Measurements from ENCODE around the gene UST. TPM values are rescaled to one million over a fixed set of nuclear protein-coding genes. Genes with fewer than 3 reads are reported as not detected.
"Not testable (repeated sequence)": the region's sequence is repeated elsewhere in the genome, so short reads cannot be mapped to it uniquely, and the experiment has no call there.

Gene UST
- polyA plus RNA-seq, 4 donors: 9.0 to 13.6 (median 11.8) TPM

DNA sequence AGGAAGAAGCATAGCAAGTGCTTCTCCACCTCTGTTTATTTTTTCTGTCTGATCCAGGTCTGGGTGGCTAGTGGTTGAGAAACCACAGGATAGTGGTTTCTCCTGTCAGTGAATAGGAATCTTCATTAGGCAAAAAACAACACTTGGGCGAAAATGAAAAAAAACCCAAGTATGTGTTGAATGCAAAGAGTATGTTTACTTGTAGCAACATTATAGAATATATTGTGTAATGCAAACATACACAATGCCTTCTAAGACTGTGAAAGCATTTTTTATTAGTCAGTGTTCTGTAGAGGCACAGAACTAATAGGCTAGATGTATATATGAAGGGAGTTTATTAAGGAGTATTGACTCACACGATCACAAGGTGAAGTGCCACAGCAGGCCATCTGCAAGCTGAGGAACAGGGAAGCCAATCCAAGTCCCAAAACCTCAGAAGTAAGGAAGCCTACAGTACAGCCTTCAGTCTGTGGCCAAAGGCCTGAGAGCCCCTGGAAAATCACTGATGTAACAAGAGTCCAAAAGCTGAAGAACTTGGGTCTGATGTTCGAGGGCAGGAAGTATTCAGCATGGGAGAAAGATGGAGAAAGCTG, 111.1 kb downstream of the UST start:
- no peak for DNase-seq (ENCODE audit: low read depth in 4 of 4, low spot score in 2 of 4)

DNA sequence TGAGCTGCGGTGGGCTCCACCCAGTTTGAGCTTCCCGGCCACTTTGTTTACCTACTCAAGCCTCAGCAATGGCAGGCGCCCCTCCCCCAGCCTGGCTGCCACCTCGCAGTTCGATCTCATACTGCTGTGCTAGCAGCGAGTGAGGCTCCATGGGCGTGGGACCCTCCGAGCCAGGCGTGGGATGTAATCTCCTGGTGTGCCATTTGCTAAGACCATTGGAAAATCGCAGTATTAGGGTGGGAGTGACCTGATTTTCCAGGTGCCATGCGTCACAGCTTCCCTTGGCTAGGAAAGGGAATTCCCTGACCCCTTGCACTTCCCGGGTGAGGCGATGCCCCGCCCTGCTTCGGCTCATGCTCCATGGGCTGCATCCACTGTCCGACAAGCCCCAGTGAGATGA, 117.3 kb downstream of the UST start:
- not testable (repeated sequence) for DNase-seq (ENCODE audit: low read depth in 4 of 4, low spot score in 2 of 4)

DNA sequence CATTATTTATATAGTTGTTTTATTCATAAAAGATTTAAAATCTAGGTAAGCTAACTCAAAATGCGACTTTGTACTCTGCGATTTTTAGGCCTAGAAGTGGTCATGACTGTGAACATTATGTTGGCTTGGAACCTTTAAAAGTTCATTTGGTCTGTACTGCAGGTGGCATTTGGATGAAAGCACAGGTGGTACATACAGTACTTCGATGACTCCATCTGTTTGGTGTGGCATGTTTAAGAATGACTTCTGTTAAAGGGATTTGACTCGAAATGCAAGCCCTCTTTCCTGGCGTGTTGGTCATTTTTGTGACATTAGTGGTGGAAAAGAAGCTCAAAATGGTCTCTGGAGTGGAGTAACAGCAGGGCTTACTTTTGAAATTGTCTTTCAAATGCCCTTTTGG, 118.1 kb downstream of the UST start:
- DNase-seq (ENCODE audit: low read depth in 4 of 4, low spot score in 2 of 4): no peak

DNA sequence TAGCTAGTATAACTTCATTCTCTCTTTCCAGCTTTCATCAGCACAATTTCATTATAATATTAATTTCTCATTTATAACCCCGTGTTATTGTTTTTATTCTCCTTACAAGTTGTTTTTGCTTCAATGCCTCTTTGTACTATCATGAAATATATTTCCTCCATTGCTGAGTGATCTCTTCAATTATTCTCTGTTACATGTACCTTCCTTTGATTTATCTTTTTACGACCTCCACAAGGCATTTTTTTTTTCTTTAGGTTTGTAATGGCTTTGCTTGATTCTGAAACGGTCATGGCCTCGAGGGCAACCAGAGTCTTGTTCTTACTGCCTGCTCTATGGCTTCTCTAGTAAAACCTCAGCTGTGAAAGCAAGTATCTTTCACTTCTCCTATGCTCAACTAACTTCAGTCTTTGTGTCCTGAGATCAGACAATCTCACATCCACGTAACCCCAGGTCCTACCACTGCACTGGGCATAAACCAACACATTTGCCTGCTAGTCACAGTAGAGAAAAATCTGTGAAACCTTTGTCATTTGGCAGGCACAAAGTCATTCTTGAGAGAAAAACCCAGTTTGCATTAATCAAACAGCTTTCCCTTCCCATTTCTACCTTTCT, 119.9 kb downstream of the UST start:
- no peak for DNase-seq (ENCODE audit: low read depth in 4 of 4, low spot score in 2 of 4)

DNA sequence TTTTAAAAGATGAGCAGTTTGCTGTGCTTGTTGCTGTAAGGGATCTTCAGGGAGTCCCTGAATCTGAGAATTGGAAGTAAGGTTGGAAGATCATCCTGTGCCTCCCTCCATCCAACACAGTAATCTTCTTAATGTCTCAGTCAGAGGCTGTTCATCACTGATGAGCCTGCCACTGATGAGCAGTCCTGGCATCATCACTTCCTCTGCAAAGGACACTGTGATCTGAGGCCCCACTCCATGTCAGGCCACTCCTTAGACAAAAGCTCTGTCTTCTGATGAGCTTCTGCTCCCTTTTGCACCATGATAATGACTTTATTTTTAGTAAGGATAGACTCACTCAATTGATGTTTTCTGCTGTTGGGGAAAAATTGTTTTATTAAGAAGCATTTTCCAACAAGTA, 121.0 kb downstream of the UST start:
- DNase-seq (ENCODE audit: low read depth in 4 of 4, low spot score in 2 of 4): no peak

DNA sequence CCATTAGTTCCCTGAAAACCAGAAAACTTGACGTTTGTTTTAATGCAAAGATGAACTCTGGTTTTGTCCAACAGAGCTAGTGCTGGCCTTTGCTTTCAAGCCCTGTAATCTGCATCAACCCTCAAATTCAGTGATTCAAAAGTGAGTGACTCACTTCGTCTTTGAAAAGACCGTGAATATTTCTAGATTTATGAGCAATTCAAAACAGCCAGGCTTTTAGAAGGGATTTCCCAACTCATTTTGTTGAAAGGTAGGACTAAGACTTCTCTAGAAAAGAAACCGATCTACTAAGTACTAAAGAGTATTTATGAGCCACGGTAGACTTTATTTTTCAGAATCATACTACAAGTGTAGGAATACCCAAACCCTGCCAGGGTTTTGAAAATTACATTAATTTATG, 121.5 kb downstream of the UST start:
- DNase-seq (ENCODE audit: low read depth in 4 of 4, low spot score in 2 of 4): no peak

DNA sequence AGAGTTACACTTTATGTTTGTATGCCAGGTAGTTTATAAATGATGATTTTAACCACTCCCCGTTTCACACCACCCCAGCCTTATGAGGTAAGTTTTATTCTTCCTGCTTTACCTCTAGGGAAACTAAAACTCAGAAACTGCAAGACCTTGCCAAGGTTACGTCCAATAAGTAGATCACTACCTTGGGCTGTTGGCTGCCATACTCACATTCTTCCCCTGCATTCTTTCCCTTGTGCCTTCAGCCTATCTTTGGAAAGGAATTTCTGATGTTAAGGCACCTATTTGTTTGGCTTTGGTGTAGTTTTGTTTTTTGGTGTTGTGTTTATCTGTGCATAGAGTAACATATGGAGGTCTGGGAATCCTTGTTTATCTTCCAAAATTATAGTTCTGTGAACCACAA, 122.1 kb downstream of the UST start:
- DNase-seq (ENCODE audit: low read depth in 4 of 4, low spot score in 2 of 4): no peak

DNA sequence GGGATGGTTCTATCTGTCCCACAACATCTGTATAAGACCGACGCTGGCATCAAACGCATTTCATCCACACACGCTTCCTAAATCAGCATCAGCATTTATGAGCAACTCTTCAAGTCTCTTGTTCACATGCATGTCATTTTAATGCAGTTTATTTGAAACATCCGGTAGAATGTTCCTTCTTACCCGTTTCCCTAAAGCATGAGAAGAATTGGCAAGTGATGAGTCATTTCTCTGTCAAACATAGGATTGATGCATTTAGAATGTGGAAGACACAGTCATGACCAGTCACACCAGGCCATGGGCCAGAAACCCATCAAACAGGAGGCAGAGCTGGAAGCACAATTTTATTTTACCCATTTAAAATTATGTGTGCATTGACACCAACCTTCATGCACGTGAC, 122.8 kb downstream of the UST start:
- DNase-seq (ENCODE audit: low read depth in 4 of 4, low spot score in 2 of 4): no peak

DNA sequence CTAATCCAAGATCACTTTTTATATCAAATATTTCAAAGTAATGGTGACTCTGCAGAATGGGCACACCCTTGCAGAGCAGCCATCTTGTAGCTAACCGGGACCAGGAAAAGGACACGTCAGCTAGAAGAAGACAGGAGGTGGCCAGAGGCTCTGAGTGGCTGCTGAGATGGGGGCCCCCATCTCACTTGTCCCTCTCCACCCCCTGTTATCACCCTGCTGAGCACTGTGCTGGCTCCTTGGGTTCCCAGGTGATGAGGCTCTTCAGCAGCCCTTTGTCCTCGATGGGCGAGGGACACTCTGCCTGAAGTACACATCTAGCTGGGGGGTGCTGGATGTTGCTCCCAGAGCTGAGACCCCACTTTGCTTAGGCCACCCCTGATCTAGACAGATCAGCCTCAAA, 126.3 kb downstream of the UST start:
- DNase-seq (ENCODE audit: low read depth in 4 of 4, low spot score in 2 of 4): no peak

DNA sequence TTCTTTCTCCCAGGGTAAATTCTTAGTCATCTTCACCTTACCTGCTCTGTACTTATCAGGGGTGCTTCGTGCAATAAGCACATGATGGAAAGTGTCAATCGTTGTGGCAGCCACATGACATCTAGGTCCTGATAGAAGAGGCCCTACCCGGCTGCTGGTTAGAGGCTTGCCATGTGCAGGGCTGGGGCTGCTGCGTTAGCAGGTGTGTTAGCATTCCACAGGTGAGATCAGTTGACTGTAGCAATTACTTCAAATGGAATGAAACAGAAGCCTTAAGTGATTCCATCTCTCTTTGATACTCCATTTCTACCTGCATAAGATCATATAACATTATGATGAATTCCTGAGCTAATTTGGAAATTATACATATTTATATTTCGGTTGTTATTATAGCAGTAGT, 127.0 kb downstream of the UST start:
- DNase-seq (ENCODE audit: low read depth in 4 of 4, low spot score in 2 of 4): no peak

DNA sequence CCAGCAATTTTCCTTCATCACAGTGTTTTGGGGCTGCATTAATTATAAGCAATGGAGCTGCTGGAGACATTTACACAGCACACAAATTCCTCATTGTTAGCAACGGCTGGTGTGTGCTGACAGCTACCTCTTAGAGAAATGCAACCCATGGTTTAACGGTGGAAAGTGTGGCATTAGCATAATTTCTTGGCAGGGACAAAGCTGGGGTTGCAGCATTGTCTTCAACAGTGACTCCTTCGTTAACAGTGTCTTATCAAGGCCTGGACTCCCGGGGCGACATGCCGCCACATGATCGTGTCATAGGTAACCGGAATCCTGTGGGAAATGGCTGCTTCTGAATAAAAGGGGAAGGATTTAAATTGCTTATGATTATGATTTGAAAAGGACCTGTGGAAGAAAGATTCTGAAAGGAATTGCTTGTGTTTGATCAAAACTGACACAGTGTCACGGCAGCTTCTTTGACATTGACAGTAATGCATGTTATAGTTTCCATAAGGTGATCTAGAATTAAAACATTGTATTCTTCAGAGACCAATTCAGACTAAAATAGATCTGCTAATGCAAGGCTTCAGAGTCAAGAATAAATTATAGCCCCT, 128.0 kb downstream of the UST start:
- DNase-seq (ENCODE audit: low read depth in 4 of 4, low spot score in 2 of 4): no peak

DNA sequence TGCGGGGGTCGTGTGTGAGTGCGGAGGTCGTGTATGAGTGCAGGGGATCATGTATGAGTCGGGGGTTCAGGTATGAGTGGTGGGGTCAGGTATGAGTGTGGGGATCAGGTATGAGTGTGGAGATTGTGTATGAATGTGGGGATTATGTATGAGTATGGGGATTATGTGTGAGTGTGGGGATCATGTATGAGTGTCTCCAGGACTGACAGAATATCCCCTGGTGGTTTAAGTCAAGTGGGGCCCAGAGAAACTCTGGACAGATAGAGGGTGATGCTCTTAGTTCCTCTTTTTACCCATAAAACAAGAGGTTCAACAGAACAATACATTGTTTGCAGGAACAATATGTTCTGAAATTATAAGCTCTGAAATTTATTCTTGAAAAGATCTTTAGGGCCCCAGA, 131.9 kb downstream of the UST start:
- no peak for DNase-seq (ENCODE audit: low read depth in 4 of 4, low spot score in 2 of 4)

DNA sequence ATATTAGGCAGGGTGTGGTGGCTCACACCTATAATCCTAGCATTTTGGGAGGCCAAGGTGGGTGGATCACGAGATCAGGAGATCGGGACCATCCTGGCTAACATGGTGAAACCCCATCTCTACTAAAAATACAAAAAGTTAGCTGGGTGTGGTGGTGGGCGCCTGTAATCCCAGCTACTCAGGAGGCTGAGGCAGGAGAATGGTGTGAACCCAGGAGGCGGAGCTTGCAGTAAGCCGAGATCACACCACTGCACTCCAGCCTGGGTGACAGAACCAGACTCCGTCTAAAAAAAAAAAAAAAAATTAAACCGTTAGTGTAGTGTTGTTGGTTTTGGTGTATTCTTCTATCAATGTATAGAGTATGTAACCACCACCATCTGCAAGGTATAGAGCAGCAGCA, 133.9 kb downstream of the UST start:
- not testable (repeated sequence) for DNase-seq (ENCODE audit: low read depth in 4 of 4, low spot score in 2 of 4)

DNA sequence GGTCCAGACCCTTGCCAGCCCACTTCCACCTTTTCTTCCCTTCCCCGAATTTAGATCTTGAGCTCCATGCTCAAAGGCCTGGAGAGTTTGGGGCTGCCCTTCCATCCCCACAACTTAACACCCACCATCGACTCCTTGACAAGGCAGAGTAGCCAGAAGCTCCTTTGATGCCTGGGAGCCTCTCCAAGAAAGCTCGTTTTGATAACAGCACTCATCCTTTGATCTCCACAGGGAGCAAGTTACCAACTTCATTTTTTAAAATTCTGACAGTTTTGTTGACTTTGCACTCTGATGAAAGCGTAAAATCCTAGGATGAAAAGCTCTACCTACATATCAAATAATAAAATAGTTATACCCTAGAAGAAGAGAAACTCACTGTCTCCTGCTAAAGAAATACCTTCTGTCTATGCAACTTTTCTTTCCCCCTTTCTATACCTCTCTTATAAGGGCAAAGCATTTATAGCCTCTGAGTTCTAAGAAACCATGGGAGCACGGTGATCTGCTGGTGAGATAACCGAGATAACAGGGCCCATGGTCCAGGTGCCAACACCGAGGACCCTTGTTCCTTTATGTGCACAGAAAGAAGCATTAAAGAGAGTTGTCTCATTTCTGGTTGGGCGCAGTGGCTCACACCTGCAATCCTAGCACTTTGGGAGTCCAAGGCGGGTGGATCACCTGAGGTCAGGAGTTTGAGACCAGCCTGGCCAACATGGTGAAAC, 134.9 kb downstream of the UST start:
- DNase-seq (ENCODE audit: low read depth in 4 of 4, low spot score in 2 of 4): no peak

DNA sequence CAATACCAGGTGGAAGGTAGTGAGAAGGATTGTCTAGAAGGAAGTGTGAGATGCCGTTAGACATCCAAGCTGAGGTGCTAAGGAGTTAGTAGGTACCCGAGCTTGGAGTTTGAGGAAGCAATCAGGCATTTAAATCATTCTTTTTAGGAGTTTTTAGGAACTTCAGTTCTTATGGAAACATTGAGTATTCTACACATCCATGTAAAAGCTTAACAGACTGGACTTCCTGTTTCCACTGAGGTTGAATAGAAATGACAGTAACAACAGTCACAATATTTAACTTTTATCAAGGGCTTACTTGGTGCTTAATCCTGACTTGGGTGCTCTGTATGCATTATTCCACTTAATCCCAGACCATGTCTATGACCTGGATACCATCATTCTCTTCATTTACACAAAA, 136.4 kb downstream of the UST start:
- no peak for DNase-seq (ENCODE audit: low read depth in 4 of 4, low spot score in 2 of 4)

DNA sequence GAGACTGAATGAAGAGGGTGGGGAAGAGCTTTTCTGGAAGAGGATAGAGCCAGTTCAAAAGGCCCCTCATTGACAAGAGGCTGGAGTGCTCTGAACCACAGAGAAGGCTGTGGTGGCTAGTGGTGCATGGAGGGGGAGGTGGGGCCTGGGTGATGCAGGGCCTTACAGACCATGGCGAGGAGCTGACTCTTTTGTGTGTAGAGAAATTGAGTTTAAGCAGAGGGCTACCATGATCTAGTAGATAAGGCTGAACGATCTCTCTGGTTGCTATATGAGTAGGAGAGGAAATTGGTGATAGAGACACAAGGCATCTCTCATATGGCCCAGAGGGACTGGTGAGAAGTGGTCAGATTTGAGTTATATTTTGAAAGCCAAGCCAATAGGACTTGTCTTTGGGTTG, 137.6 kb downstream of the UST start:
- DNase-seq (ENCODE audit: low read depth in 4 of 4, low spot score in 2 of 4): no peak

DNA sequence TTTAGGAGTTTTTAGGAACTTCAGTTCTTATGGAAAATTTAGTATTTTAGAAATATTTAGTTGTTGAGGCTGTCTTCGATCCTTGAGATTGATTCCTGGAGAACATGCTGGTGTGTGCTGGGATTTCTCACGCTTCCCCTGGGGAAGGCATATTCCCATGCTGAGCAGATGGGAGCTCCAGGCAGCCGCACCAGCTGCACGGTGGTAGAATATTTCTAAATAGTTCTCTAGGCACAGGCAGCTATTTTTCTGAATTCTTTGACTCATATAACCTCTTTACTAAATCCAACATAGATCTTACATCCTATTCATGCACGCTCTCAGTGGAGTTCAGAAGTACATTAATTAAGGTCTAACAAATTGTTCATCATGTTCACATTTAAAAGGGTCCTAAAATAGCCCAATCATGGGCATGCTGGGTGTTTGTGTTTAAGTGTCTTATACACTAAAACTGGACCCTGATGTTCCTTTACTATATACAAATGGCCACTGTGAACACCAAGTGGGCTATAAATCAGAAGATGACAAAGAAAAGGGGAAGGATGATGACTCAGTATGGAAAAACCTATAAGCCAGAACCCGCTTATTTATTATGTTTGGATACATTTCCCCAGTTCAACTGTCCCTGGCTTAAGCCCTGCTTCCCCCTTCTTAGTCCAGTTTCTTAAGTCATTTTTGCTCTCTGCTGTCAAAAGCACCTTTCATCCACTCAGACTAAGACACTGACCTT, 138.5 kb downstream of the UST start:
- DNase-seq (ENCODE audit: low read depth in 4 of 4, low spot score in 2 of 4): no peak

DNA sequence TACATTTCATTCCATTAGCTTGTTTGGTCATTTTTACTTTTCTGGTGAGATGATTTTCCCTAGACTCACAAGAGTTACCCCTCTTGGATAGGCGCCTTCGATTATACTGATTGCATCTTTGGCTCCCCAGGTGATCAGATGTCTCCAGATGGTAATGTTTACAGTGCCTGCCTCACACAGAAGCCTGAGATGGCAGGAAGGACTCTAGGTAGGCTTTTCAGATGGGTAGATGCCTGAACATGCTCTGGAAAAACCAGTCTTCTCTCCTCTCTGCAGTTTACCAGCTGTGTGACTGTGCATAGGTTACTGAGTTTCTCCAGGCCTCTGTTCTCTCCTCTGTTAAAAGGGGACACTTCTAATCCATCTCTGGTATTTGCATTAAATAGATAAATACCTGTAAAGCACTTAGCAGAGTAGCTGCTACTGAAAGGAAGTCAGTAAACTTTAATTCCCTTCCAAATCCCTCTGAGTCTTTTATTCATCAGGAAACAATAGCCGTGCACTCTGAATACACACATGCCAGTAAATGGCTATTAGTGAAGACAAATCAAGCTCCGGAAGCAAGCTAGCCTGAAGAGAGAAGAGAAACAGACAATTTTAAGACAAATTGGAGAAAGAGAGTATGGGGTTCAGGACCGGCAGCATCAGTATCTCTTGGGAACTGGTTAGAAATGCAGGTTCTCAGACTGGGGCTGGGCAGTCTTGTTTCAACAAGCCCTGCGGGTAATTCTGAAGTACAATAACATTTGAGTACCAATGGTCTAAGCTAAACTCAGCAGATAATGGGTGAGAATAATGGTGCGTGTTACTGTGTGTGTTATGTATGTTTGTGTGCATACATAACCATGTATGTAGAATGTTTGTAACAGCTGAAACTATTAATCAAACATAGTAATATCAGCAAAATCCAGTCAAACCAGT, 139.4 kb downstream of the UST start:
- no peak for DNase-seq (ENCODE audit: low read depth in 4 of 4, low spot score in 2 of 4)

DNA sequence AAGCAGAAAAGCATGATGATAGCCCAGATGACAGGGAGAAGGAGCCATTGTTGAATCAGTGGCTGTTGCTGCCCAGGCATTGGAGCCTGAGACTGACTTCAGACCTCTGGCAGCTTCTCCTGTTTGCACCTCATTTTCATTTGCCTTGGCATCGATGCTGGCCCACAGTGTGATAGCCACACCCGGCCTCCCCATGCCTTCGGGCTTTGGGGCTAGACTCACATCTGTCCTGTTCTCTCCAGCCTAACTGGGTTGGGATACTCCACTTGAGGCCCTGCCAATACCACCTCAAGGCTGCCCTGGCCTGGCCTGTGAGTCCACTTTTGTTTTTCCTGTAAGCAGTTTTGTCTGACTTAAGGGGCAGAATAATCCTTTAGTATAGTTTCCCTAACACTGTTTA, 140.4 kb downstream of the UST start:
- no peak for DNase-seq (ENCODE audit: low read depth in 4 of 4, low spot score in 2 of 4)

DNA sequence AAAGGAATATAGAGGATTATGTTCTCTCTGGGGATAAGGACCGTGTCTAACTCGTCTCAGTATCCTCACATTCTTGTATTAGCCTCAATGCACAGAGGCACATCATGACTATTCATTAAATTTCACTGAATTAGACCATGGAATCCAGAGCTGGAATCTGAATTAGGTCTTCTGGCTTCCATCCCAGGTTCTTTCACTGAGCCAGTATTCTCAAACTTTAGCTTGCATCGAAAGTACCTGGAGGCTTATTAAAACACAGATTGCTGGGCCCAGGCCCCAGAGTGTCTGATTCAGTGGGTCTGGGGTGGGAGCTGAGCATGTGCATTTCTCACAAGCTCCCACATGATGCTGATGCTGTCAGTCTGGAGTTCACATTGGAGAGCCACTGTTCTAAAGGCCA, 142.0 kb downstream of the UST start:
- no peak for DNase-seq (ENCODE audit: low read depth in 4 of 4, low spot score in 2 of 4)

Measured in left renal cortex interstitium (tissue), 4 donors.